ENCODE results near the gene ENOX1. TPM values are rescaled to one million over a fixed set of nuclear protein-coding genes. Genes with fewer than 3 reads are reported as not detected.

ENOX1 gene
- total RNA-seq, 1 donor from 2014 or later = 0.60 TPM

GRCh38 chr13:43339805-43340550 is 446.8 kb downstream of the ENOX1 start:
- intact Hi-C loops (cut with micrococcal nuclease) = no loop called here
- no peak for DNase-seq
- no peak overlapping the region for H3K27ac ChIP-seq (replicated peaks)
- no peak for TF ChIP-seq CTCF (IDR thresholded peaks at IDR 0.05; ENCODE audit: borderline replicate concordance)
- no peaks in the 10 kb centered on the region for H3K36me3 ChIP-seq
- no peaks in the 10 kb centered on the region for H3K9me3 ChIP-seq (replicated peaks)
- H3K4me1 ChIP-seq = no peaks in the 10 kb centered on the region
- H3K4me3 ChIP-seq = no peak overlapping the region
- no peaks in the 10 kb centered on the region for H3K27me3 ChIP-seq (ENCODE audit: low read depth)

- no peak overlapping the region for H3K4me3 ChIP-seq
- no peaks in the 10 kb centered on the region for H3K9me3 ChIP-seq (replicated peaks)
- TF ChIP-seq CTCF (IDR thresholded peaks at IDR 0.05; ENCODE audit: borderline replicate concordance) = no peak
- no peaks in the 10 kb centered on the region for H3K36me3 ChIP-seq
- H3K27ac ChIP-seq (replicated peaks) = no peak overlapping the region
- intact Hi-C loops (cut with micrococcal nuclease) = no loop called here
- DNase-seq = no peak
- H3K27me3 ChIP-seq (ENCODE audit: low read depth) = no peaks in the 10 kb centered on the region
- no peaks in the 10 kb centered on the region for H3K4me1 ChIP-seq
Observed at GRCh38 chr13:43339145-43339804, 447.5 kb downstream of the ENOX1 start.

- Histone ChIP-seq H3K27ac (replicated peaks) (no peak overlapping the region), H3K27me3 (ENCODE audit: low read depth) (no peaks in the 10 kb centered on the region), H3K36me3 (no peaks in the 10 kb centered on the region), H3K4me3 (no peak overlapping the region), H3K9me3 (replicated peaks) (no peaks in the 10 kb centered on the region), H3K4me1 (no peaks in the 10 kb centered on the region)
- DNase-seq = no peak
- TF ChIP-seq CTCF (IDR thresholded peaks at IDR 0.05; ENCODE audit: borderline replicate concordance) = no peak
- intact Hi-C loops (cut with micrococcal nuclease) = no loop called here
Observed at GRCh38 chr13:43335764-43336163, 451.0 kb downstream of the ENOX1 start.

- no peaks in the 10 kb centered on the region for H3K36me3 ChIP-seq
- no peak overlapping the region for H3K27ac ChIP-seq (replicated peaks)
- no peak overlapping the region for H3K4me3 ChIP-seq
- no peaks in the 10 kb centered on the region for H3K4me1 ChIP-seq
- no peak for DNase-seq
- no peak for TF ChIP-seq CTCF (IDR thresholded peaks at IDR 0.05; ENCODE audit: borderline replicate concordance)
- no peaks in the 10 kb centered on the region for H3K27me3 ChIP-seq (ENCODE audit: low read depth)
- H3K9me3 ChIP-seq (replicated peaks) = no peaks in the 10 kb centered on the region
- intact Hi-C loops (cut with micrococcal nuclease) = no loop called here
Observed at GRCh38 chr13:43333176-43333575, 453.6 kb downstream of the ENOX1 start.

- Histone ChIP-seq H3K4me1 (no peaks in the 10 kb centered on the region), H3K27ac (replicated peaks) (no peak overlapping the region), H3K9me3 (replicated peaks) (no peaks in the 10 kb centered on the region), H3K27me3 (ENCODE audit: low read depth) (no peaks in the 10 kb centered on the region), H3K4me3 (no peak overlapping the region), H3K36me3 (no peaks in the 10 kb centered on the region)
- no peak for TF ChIP-seq CTCF (IDR thresholded peaks at IDR 0.05; ENCODE audit: borderline replicate concordance)
- intact Hi-C loops (cut with micrococcal nuclease) = no loop called here
- DNase-seq = no peak
Observed at GRCh38 chr13:43331672-43332071, 455.1 kb downstream of the ENOX1 start.
